ENCODE data around the gene GPC5. TPM values are rescaled to one million over a fixed set of nuclear protein-coding genes. Genes with fewer than 3 reads are reported as not detected.

Gene GPC5
- total and polyA plus RNA-seq, 2 of the 8 experiments (the other 6 are each of a cell fraction or from before 2014, with no cell fraction given): 0.20 to 0.39 TPM

GRCh38 chr13:92017737-92018136, 619.3 kb downstream of the GPC5 start (continued):
- TF ChIP-seq, protein P1, sequence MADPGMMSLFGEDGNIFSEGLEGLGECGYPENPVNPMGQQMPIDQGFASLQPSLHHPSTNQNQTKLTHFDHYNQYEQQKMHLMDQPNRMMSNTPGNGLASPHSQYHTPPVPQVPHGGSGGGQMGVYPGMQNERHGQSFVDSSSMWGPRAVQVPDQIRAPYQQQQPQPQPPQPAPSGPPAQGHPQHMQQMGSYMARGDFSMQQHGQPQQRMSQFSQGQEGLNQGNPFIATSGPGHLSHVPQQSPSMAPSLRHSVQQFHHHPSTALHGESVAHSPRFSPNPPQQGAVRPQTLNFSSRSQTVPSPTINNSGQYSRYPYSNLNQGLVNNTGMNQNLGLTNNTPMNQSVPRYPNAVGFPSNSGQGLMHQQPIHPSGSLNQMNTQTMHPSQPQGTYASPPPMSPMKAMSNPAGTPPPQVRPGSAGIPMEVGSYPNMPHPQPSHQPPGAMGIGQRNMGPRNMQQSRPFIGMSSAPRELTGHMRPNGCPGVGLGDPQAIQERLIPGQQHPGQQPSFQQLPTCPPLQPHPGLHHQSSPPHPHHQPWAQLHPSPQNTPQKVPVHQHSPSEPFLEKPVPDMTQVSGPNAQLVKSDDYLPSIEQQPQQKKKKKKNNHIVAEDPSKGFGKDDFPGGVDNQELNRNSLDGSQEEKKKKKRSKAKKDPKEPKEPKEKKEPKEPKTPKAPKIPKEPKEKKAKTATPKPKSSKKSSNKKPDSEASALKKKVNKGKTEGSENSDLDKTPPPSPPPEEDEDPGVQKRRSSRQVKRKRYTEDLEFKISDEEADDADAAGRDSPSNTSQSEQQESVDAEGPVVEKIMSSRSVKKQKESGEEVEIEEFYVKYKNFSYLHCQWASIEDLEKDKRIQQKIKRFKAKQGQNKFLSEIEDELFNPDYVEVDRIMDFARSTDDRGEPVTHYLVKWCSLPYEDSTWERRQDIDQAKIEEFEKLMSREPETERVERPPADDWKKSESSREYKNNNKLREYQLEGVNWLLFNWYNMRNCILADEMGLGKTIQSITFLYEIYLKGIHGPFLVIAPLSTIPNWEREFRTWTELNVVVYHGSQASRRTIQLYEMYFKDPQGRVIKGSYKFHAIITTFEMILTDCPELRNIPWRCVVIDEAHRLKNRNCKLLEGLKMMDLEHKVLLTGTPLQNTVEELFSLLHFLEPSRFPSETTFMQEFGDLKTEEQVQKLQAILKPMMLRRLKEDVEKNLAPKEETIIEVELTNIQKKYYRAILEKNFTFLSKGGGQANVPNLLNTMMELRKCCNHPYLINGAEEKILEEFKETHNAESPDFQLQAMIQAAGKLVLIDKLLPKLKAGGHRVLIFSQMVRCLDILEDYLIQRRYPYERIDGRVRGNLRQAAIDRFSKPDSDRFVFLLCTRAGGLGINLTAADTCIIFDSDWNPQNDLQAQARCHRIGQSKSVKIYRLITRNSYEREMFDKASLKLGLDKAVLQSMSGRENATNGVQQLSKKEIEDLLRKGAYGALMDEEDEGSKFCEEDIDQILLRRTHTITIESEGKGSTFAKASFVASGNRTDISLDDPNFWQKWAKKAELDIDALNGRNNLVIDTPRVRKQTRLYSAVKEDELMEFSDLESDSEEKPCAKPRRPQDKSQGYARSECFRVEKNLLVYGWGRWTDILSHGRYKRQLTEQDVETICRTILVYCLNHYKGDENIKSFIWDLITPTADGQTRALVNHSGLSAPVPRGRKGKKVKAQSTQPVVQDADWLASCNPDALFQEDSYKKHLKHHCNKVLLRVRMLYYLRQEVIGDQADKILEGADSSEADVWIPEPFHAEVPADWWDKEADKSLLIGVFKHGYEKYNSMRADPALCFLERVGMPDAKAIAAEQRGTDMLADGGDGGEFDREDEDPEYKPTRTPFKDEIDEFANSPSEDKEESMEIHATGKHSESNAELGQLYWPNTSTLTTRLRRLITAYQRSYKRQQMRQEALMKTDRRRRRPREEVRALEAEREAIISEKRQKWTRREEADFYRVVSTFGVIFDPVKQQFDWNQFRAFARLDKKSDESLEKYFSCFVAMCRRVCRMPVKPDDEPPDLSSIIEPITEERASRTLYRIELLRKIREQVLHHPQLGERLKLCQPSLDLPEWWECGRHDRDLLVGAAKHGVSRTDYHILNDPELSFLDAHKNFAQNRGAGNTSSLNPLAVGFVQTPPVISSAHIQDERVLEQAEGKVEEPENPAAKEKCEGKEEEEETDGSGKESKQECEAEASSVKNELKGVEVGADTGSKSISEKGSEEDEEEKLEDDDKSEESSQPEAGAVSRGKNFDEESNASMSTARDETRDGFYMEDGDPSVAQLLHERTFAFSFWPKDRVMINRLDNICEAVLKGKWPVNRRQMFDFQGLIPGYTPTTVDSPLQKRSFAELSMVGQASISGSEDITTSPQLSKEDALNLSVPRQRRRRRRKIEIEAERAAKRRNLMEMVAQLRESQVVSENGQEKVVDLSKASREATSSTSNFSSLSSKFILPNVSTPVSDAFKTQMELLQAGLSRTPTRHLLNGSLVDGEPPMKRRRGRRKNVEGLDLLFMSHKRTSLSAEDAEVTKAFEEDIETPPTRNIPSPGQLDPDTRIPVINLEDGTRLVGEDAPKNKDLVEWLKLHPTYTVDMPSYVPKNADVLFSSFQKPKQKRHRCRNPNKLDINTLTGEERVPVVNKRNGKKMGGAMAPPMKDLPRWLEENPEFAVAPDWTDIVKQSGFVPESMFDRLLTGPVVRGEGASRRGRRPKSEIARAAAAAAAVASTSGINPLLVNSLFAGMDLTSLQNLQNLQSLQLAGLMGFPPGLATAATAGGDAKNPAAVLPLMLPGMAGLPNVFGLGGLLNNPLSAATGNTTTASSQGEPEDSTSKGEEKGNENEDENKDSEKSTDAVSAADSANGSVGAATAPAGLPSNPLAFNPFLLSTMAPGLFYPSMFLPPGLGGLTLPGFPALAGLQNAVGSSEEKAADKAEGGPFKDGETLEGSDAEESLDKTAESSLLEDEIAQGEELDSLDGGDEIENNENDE (IDR thresholded peaks at IDR 0.05; ENCODE audit: insufficient replicate concordance, low read length): no peak
- TF ChIP-seq, protein P2, sequence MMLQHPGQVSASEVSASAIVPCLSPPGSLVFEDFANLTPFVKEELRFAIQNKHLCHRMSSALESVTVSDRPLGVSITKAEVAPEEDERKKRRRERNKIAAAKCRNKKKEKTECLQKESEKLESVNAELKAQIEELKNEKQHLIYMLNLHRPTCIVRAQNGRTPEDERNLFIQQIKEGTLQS (IDR thresholded peaks at IDR 0.05; ENCODE audit: insufficient read depth, low read depth, low read length): no peak
- TF ChIP-seq CEBPB (IDR thresholded peaks at IDR 0.05; ENCODE audit: low read depth, low read length) (no peak), TBP (IDR thresholded peaks at IDR 0.05; ENCODE audit: low read depth, low read length) (no peak), POU5F1 (IDR thresholded peaks at IDR 0.05; ENCODE audit: low read depth, low read length) (no peak), SIRT6 (IDR thresholded peaks at IDR 0.05; ENCODE audit: low read length) (no peak), JUN (IDR thresholded peaks at IDR 0.05; ENCODE audit: low read depth, low read length) (no peak), BRCA1 (IDR thresholded peaks at IDR 0.05; ENCODE audit: low read depth, low read length) (no peak), TAF1 (IDR thresholded peaks at IDR 0.05; ENCODE audit: low read depth, low read length) (no peak), ZNF274 (IDR thresholded peaks at IDR 0.05; ENCODE audit: borderline replicate concordance, extremely low read depth, low read length) (no peak)

All from H1 (cell line).